Gastrocnemius medialis (tissue), 4 donors: ENCODE data around the gene SLC45A1.

ENCODE experiments used
- CTCF ChIP-seq, 5 experiments: fragments of 450-650 bp in 3 of 5; fragments of 200-600 bp in 2 of 5; sonication (generic) in 2 of 5; IDR thresholded peaks in 4 of 5; conservative IDR thresholded peaks in 1 of 5; 1 replicate in 4 of 5; 2 replicates in 1 of 5; pipeline ENCODE4 v1.5.1; 2016 to 2019; ENCODE audit warnings: antibody characterized with exemption in 5 of 5, mild to moderate bottlenecking in 3 of 5, moderate library complexity in 3 of 5
- POLR2A ChIP-seq, 2 donors: fragments of 450-650 bp; IDR thresholded peaks; one replicate each; pipeline ENCODE4 v1.6.1; 2017; ENCODE audit warnings: antibody characterized with exemption in 2 of 2, mild to moderate bottlenecking in 2 of 2, moderate library complexity in 2 of 2

- TF ChIP-seq POLR2A (IDR thresholded peaks at IDR 0.05) (no peak), CTCF (IDR thresholded peaks at IDR 0.05 in 4 of 5, conservative IDR thresholded peaks at IDR 0.05 in 1 of 5) (no peak)
These were observed 31.6 kb downstream of the SLC45A1 start for GRCh38 chr1:8349473-8349865.
